HG02571 (cell line): Measurements from ENCODE around the gene AGBL3.
"Not testable (repeated sequence)": the region's sequence is repeated elsewhere in the genome, so short reads cannot be mapped to it uniquely, and the experiment has no call there.

Experiments
- ATAC-seq: cut with Tn5 transposase; IDR thresholded peaks from one replicate; pipeline ENCODE4 v1.9.1; 2021; ENCODE audit warnings: mild to moderate bottlenecking, moderate library complexity; ENCODE audit not compliant: unreplicated experiment

AGBL3 gene

DNA sequence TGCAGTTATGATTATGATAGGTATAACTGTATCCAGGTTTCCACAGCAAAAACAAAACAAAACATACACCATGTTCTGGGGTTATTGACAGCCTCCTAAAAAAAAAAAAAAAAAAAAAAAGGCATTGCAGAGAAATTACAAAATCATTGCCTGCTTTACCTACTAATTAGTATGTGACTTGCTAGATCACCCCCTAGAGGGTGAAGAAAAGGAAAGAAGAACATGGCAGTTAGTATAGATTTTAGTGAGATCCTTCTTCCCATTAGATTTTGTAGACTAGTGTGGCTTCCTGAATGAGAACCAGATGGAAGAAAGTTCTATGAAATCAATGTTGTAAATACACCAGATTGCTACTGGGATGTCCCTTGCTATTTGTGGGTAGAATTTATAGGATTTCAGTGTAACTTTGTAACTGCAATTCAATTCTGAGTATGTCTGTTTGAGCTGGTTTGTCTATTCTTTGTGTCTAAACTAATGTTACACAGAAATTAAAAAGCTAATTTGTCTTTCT, 24.0 kb upstream of the AGBL3 start:
- no peak for ATAC-seq

DNA sequence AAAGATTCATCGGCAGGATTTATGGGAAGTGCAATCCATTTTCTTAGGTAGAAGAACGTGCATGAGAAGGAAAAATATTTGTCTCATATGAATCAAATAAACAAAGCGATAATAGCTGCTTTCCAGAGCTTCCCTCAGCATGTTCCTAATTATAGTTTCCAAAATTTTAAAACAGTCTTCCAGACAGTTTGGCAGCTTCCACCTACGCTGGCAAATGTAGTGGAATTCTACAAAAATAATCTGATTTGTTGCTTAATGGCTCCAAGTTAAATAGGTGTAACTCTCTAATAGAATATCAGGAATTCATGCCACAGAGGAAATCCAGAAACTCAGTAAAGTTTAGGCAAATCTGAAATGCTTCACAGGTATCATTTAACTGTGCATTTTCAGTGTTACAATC, 23.3 kb upstream of the AGBL3 start:
- no peak for ATAC-seq

DNA sequence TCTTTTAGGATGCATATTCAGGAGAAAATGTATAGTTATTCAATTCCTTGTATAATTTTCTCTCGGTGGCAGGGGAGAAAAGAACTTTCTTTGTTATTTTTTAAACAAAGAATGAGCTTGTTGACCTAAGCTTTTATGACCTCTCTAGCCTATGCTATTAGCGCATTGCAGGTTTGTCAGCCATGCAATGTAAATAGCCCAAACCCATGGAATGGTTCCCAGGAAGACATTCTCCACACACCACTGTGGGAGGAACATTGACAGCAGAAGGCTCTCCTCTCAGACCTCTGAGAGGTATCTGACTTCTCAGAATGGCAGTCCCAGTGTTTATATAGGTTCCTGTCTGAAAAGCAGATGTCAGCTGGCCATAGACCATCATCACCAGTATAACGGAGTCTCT, 19.6 kb upstream of the AGBL3 start:
- no peak for ATAC-seq

DNA sequence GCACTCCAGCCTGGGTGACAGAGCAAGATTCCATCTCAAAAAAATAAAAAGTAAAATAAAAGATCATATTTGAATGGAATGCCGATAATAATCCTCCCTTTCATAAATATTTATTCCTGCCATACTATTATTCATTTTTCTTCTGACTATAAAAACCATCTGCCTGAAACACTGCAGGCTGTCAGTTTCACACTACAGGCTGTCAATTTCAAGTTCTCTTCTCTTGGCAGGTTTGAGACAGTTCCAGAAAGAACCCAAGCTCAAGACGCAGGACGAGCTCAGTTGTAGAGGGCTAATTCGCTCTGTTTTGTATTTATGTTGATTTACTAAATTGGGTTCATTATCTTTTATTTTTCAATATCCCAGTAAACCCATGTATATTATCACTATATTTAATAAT, 18.2 kb upstream of the AGBL3 start:
- no peak for ATAC-seq

DNA sequence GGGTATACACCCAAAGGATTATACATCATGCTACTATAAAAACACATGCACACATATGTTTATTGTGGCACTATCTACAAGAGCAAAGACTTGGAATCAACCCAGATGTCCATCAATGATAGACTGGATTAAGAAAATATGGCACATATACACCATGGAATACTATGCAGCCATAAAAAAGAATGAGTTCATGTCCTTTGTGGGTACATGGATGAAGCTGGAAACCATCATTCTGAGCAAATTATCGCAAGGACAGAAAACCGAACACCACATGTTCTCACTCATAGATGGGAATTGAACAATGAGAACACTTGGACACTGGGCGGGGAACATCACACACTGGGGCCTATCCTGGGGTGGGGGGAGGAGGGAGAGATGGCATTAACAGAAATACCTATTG, 4.7 kb upstream of the AGBL3 start:
- not testable (repeated sequence) for ATAC-seq

DNA sequence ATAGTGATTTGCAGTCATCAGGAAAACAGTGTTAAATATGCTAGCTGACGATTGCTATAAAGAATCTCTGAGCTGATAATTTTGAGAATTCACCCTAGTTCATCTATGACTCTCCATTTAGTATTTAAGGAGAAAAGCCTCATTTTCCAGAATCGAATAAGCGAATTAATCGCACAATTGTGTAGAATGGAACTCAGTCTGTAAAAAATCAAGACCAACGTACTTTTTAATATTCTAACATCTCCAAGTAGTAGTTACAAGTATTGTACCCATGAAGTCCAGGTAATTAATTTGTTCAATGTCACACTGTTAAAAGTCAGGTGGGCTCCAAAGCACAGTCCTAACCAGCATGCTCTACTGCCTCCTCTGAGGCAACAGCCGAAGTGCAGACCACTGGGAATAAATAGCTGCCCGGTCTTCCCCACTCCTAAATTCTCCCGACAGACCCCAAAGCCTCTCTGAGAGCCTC, 380 bp upstream of the AGBL3 start:
- no peak for ATAC-seq

DNA sequence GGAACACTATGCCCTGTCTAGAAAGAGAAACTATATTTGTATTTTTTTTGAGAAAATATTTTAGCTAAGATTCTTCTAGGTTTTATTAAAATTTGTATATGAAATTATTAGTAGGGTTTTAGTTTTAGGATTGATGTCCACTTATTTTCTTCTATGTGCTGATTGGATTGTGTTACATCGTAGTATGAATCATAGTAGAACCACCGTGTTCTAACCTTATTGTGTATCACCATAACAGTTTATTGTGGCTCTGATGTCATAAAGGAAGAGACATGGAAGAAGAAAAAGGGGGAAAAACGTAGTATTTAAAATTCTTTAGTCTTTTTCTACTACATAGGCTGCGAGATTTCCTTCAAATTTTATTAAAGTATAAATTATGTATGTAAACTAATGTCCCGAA, 1.9 kb downstream of the AGBL3 start:
- no peak for ATAC-seq

DNA sequence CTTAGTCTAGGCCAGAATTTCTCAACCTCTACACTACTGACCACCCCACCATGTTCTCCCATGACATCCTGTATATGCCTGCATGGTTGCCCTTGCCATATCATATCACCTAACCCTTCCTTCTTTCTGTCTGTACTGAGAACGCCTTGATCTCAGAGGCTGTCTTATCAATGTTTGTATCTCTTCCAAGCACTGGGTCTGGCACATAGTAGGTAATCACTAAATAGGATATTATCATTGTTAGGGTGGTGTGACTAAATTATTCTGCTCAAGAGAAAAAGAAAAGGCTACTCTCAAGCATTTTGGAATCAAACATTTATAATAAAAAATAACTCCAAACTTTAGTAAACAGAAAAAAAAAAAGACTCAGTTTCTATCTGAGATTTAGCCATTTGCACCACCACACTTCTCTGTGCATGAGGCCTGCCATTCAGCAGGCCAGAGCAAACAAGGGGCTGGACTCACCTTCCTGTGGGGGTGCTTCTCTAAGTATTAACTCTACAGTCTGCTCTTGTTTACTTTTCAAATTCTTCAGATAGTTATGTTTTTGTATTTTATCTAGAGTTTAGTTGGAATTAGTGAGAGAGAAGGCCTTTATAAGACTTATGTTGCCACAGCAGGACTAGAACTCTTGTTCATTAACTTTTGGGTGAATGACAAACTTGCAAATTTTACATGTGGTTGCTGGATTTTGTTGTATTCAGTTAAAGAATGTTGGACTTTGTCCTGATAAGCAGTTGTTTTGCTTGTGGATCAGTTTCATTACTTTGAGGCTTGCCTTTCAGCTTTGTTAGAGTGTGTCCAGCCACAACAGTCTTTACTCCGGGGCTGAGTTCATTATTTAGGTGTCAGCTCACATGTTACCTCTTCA, 5.4 kb downstream of the AGBL3 start:
- ATAC-seq = no peak

DNA sequence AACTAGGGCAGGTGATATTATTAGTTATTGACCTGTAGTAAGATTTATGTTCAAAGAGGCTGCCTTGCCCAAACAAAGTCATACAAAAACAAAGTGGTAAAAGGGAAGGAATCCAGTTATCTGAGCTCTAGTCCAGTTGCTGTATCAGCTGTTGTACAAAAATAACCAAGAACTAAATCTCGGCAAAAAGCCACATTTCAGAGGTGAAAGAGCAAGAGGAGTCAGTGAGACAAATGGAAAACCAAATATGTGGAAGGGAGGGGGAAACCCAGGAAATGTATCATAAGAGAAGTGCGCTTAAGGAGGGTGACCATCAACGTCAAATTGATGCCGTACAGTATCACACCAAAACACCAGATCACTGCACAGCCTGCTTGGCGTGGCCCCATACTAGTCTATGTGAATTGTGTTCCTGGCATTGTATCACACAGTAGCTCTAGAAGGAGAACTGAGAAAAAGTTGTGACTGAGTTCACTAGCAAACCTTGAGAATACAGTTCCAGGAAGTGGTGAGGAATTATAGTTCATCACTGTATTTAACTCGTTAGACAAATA, 6.4 kb downstream of the AGBL3 start:
- ATAC-seq = peak; percentile 60

DNA sequence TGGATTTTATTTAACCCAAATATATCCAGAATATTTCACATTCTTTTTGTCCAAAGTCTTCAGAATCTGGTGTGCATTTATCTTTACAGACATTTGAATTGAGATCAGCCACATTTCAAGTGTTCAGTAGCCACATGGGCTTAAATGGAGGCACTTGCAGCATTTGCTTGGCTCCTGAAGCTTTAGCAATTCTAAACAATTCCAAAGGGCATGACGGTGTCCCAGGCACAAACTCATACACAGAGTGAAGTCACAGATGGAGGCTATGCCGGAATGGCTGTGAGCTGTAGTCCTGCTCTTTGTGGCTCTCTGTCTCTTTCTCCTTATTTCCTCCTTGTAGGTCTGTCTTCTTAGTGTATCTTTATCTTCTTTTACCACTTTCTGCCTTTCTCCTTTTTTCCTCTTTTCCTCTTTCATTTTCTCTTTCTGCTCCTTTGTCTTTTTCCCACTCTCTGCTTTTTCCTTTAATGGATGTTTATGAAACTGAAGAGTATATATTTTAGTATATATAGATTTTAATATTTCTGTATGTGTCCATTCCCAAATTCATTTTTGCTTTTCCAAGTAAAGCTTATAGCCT, 7.7 kb downstream of the AGBL3 start:
- no peak for ATAC-seq

DNA sequence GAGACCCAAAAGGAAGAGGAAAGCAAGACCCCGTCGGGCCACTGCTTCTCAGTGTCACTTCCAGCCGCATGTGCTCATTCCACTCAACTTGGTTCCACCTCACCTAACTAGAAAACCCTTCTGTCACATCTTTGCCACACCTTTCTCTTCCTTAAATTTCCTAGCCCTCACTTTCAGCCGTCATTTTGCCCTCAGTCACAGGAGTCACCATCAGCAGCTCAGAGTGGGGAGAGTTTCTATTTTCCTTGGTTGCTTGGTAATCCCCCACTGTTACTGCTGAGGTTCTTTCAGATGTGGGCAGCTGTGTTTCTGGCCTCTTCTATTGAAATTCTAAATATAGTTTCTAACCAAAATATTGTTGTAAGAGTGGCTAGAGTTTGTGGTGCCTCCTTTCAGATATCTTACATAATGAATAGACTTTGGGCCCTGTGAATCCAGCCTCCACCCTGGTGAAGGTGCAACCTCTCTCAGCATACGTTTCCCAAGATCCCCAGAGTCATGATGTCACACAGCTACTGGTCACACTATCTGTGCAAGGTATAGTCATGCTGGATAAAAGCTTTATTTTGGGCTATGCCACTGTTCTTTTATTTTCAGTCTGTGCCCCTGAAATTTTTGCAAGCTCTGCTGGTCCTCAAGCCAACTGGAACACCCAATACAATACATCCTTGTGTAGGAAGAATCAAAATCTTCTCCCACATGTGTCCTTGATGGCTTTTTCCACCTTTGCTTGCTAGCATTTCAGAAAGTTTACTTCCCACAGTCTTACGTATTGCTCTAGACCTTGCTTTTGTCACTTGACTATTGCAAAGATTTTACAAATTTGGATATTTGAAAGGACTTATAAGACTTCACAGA, 9.2 kb downstream of the AGBL3 start:
- ATAC-seq = peak; percentile 45

DNA sequence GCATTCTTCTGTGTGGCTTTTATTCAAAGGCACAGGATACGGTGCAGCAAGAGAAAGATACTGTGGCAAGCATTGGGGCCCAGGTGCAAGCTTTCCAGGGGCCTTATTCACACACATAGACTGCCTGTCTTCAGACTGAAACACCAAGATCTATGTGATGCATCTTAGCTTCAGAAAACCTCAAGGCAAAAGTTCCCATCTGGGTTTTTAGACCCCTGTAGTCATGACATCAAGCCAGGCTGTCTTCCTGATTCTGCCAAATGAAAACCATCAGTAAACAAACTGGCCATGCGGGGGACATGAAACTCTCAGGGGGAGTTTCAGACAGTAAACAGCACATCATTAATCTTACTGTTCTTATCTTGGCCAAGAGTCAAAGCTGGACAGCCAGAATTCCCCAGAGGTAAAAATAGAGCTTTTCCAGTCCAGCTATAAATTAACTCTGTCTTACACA, 9.8 kb downstream of the AGBL3 start:
- peak; percentile 44 for ATAC-seq

DNA sequence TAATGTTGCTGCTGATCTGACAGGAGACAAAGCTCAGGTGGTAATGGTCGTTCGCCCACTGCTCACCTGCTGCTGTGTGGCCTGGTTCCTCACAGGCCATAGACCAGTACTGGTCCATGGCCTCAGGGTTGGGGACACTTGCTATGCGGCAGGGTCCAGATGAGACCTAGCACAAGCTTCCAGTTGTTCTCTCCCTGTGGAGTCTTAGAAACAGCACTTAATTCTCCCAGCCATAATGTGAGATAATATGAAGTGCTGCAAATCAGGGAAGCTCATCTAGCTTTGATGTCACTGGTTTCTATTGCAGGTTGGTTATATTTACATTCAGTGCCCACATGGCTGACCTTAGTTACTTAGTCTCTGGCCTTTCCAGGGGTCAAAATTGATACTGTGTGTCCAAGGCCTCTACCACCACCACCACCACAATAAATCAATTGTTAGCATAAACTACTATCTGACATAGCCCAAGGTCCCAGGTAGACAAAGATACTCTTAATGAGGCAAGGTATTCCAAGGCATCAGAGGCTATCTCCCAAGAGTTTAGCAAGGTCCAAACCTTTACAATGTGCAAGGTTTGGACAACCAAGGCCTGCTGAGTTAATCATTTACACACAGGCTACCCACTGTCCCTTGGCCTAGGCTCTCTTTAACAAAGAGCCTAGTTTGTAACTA, 11.0 kb downstream of the AGBL3 start:
- ATAC-seq = no peak

DNA sequence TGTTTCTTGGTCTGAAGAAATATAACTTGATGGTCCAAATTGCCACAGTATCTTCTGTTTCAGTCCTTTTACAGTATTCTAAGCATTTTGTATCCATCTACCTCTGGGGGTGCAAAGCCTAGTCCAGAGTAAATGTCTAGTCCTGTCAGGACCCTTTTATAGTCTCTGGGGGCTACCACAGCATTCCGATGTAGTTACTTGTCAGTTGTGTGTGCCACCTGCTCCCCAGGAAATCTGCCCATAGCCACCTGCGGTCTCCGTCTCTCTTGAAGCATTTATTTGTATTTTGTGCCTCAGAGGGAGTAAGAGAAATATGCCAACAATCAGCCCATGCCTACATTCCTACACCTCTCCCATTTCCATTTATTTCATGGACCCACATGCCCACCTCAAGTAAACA, 12.8 kb downstream of the AGBL3 start:
- no peak for ATAC-seq

DNA sequence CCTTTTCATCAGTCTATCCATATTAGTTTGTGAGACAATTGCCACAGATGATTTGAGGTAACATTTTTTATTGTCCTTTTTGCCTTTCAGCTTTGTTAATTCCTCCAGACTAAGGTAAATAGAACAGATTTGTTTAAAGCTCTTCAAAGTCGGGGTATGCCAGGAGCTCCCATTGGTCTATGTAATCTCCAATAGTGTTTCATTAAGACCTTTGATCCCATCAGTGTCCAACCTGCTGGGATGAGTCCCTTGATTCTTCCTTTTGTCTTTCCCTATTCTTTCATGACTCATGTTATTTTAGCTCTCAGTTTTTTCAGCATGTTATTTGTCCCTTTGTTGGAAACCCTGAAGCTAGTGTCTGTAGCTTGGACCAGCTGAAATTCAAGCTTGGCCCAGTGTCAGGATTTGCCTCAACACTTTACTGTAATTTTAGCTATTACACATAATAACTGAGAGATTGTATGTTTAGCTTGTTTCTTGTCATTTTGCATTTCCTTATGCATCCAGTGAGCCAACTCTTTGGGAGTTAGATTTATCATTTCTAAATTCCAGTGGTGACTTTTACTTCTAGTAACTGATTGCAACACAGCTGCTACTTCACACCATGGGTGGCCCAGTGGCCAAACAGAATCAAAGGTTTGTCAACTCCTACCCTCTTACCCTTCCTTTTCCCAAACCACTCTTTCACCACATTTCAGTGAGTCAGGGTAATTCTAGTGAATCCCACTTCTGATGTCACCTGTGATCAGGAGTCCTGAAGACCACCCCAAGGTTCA, 15.3 kb downstream of the AGBL3 start:
- no peak for ATAC-seq

DNA sequence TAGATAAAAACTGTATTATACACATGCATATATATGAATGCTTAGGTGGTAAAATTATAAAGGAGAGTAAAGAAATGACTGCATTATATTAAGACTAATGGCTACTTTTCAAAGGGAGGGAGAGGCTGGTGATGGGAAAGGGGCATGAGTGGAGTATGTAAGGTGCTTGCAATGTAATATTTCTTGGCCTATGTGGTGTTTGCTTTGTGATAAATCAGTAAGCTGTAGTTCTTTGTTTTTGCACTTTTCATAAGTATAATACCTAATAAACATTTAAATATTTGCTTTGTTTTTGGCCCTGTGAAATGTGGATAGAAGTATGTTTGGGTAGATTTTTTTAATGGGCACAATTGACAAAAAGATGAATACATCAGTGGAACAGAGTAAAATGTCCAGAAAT, 25.9 kb downstream of the AGBL3 start:
- no peak for ATAC-seq

DNA sequence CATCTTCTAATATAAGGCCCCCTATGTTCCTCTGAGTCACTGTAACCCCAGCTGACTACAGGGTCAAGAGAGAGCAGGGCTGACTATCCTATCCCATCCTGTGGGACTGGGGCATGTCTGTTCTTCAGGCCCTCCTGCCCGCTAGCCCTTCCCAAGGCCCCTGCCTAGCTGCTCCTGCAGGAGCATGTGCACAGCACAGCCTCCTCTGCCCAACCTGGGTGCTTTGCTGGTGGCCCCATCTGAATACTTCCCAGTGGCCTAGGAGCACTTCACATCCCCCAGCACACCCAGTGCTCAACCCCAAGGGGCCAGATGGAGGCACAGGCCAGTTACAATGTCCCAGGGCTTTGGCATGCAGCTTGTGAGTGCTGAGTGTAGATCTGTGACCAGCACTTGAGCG, 37.3 kb downstream of the AGBL3 start:
- no peak for ATAC-seq

DNA sequence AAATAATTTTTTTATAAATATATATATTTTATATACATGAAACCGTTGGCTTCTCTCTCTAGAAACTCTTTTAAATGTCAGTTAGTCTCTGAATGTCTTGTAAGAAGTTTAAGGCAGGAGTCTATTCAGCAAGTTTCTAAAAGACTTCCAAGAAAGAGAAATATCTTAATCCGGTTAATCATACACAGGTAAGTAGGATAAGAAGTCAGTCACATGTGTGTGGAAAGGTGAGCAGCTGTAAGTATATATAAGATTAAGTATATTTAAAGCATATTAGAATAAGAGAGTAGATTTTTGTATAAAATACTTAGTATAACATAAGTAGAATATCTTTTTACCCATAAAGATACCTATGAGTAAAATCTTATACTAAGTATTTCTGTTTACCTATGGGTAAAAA, 48.9 kb downstream of the AGBL3 start:
- no peak for ATAC-seq

DNA sequence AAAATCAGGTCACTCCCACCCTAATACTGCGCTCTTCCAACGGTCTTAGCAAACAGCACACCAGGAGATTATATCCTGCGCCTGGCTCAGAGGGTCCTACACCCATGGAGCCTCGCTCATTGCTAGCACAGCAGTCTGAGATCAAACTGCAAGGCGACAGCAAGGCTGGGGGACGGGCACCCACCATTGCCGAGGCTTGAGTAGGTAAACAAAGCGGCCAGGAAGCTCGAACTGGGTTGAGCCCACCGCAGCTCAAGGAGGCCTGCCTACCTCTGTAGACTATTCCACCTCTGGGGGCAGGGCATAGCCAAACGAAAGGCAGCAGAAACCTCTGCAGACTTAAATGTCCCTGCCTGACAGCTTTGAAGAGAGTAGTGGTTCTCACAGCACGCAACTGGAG, 80.7 kb downstream of the AGBL3 start:
- ATAC-seq = not testable (repeated sequence)

DNA sequence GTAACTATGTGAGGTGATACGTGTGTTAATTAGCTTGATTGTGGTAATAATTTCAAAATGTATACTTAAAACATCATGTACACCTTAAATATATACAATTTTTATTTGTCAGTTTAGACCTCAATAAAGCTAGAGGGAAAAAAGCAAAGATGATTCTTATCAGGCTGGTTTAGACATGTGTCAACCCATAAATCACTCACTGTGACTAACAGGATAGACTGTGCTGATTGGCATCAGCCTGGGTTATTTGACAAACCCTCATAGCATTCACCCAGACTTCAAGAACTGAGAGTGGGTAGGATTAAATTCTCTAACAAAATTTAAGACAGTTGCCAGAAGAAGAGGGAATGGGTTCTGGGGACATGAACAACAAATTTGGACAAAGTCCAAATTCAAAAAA, 87.8 kb downstream of the AGBL3 start:
- ATAC-seq = no peak
